Measurements from ENCODE around the gene GALNT14.
"Not testable (repeated sequence)": the region's sequence is repeated elsewhere in the genome, so short reads cannot be mapped to it uniquely, and the experiment has no call there.

GALNT14 gene

DNA sequence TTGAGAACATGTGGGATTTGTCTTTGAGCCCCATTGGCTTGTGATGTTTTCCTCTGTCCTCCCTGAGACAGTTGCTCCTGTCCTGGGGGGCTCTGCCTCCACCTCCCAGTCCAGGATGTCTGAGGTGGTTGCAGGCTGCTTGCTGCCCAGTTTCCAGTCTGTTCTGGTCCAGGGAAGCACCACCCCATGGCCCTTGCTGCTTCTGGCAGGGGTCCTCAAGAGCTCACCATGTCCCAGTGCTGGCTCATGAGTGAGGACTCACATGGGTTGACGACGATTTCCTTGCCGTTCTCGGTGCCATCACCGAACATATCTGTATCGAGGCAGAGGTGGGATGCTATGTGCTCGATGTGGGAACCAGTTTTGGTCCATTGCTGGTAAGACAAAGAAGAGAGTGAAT is 227.6 kb downstream of the GALNT14 start:
- Mint-ChIP-seq H3K9me3 (no peaks in the 10 kb centered on the region), H3K27me3 (no peaks in the 10 kb centered on the region), H3K4me3 (no peak overlapping the region), H3K4me1 (ENCODE audit: low read depth) (no peaks in the 10 kb centered on the region), H3K27ac (no peak overlapping the region), H3K36me3 (ENCODE audit: low read depth) (no peaks in the 10 kb centered on the region)
- DNase-seq = no peak

DNA sequence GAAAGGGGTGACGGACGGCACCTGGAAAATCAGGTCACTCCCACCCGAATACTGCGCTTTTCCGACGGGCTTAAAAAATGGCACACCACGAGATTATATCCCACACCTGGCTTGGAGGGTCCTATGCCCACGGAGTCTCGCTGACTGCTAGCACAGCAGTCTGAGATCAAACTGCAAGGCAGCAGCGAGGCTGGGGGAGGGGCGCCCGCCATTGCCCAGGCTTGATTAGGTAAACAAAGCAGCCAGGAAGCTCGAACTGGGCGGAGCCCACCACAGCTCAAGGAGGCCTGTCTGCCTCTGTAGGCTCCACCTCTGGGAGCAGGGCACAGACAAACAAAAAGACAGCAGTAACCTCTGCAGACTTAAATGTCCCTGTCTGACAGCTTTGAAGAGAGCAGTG is 233.8 kb downstream of the GALNT14 start:
- H3K27me3 Mint-ChIP-seq; H3K36me3 Mint-ChIP-seq (ENCODE audit: low read depth); H3K4me3 Mint-ChIP-seq; H3K4me1 Mint-ChIP-seq (ENCODE audit: low read depth); H3K27ac Mint-ChIP-seq; DNase-seq; H3K9me3 Mint-ChIP-seq: not testable (repeated sequence)

DNA sequence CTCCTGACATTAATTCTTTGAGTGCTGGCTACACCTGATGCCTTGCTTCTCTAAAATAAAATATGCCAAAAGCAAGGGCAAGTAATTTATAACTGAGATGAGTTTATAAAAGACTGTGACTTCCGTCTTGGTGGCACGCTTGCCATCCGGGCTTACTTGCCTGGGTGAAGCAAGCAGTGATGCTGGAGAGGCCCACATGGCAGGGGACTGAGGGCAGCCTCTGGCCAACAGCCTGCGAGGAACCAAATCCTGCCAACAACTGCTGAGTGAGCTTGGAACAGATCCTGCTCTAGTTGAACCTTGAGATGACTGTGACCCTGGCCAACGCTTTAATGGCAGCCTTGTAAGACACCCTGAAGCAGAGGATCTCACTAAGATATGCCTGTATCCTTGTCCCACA is 234.9 kb downstream of the GALNT14 start:
- H3K27me3 Mint-ChIP-seq = no peaks in the 10 kb centered on the region
- H3K36me3 Mint-ChIP-seq (ENCODE audit: low read depth) = no peaks in the 10 kb centered on the region

GRCh38 chr2:30900381-30900780 is 237.9 kb downstream of the GALNT14 start:
- Mint-ChIP-seq H3K9me3 (no peaks in the 10 kb centered on the region), H3K4me1 (ENCODE audit: low read depth) (no peaks in the 10 kb centered on the region), H3K36me3 (ENCODE audit: low read depth) (no peaks in the 10 kb centered on the region), H3K27ac (no peak overlapping the region), H3K27me3 (no peaks in the 10 kb centered on the region), H3K4me3 (no peak overlapping the region)
- DNase-seq = no peak

More for the DNA sequence above, 234.9 kb downstream of the GALNT14 start:
- DNase-seq = no peak
- Mint-ChIP-seq H3K27ac (no peak overlapping the region), H3K4me1 (ENCODE audit: low read depth) (no peaks in the 10 kb centered on the region), H3K9me3 (no peaks in the 10 kb centered on the region), H3K4me3 (no peak overlapping the region)

GRCh38 chr2:30899516-30900054 is 238.7 kb downstream of the GALNT14 start:
- no peaks in the 10 kb centered on the region for H3K36me3 Mint-ChIP-seq (ENCODE audit: low read depth)
- H3K4me3 Mint-ChIP-seq = no peak overlapping the region
- no peaks in the 10 kb centered on the region for H3K4me1 Mint-ChIP-seq (ENCODE audit: low read depth)
- no peaks in the 10 kb centered on the region for H3K27me3 Mint-ChIP-seq
- no peak for DNase-seq
- H3K9me3 Mint-ChIP-seq = no peaks in the 10 kb centered on the region
- no peak overlapping the region for H3K27ac Mint-ChIP-seq

DNA sequence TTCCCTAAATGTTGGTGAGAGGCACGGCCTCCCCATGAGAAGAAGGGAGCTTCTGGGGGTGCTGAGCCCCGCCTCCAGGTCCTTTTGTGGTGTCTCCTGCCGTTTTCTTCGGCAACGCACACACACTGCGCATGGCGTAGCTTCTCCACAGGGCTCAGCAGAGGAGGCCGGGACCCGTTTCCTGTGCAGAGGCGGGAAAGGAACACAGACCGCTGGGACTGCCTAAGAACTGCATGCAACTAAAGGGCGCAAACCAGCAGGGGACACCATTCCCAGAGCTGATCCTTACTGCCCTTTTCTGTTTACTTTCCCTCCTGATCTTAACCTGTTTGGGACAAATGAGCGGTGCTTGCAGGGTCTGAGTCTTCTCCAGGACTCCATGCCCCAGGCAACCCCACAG is 240.7 kb downstream of the GALNT14 start:
- Mint-ChIP-seq H3K4me3 (no peak overlapping the region), H3K27ac (no peak overlapping the region), H3K36me3 (ENCODE audit: low read depth) (no peaks in the 10 kb centered on the region), H3K4me1 (ENCODE audit: low read depth) (no peaks in the 10 kb centered on the region), H3K27me3 (no peaks in the 10 kb centered on the region), H3K9me3 (no peaks in the 10 kb centered on the region)
- DNase-seq = no peak

DNA sequence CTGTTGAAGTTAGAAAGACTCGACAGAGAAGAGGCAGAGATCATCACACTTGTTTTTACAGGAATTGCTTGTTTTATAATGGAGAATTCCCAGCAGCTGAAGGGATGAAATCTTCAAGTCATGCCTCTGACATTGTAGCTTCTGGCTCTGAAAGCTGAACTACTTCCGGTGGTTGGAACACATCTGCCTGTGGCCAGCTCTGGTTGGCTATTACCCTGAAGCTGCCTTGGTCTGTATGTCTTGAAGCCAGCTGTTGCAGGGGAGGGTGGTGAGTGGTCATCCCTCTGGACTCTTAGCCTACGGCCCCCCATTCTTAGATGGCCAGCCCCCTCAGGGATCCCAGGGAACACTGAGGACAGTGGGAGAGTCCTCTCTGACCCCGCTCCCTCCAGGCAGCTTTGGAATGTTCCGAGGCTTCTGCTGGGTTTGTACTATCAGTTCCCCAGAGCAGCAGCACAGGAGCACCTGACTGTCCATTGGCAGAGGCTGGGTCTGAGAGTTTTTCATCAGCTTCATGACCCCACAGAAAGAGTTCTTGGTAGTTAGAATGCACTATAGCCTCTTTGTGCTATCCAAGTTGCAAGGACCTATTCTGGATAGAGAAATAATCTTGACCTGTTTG is 243.6 kb downstream of the GALNT14 start:
- peaks cover 8% of the 10 kb centered on the region for H3K27me3 Mint-ChIP-seq
- no peak overlapping the region for H3K27ac Mint-ChIP-seq
- H3K4me3 Mint-ChIP-seq = no peak overlapping the region
- H3K4me1 Mint-ChIP-seq (ENCODE audit: low read depth) = no peaks in the 10 kb centered on the region
- no peaks in the 10 kb centered on the region for H3K9me3 Mint-ChIP-seq
- no peak for DNase-seq
- no peaks in the 10 kb centered on the region for H3K36me3 Mint-ChIP-seq (ENCODE audit: low read depth)

- Mint-ChIP-seq H3K27ac (no peak overlapping the region), H3K4me3 (no peak overlapping the region), H3K36me3 (ENCODE audit: low read depth) (no peaks in the 10 kb centered on the region), H3K9me3 (no peaks in the 10 kb centered on the region), H3K27me3 (peaks cover 15% of the 10 kb centered on the region), H3K4me1 (ENCODE audit: low read depth) (no peaks in the 10 kb centered on the region)
- no peak for DNase-seq
Observed at GRCh38 chr2:30888852-30889409, 249.3 kb downstream of the GALNT14 start.

- H3K36me3 Mint-ChIP-seq (ENCODE audit: low read depth) = no peaks in the 10 kb centered on the region
- no peak overlapping the region for H3K4me3 Mint-ChIP-seq
- H3K9me3 Mint-ChIP-seq = no peaks in the 10 kb centered on the region
- H3K4me1 Mint-ChIP-seq (ENCODE audit: low read depth) = no peaks in the 10 kb centered on the region
- H3K27me3 Mint-ChIP-seq = peaks cover 14% of the 10 kb centered on the region
- DNase-seq = no peak
- no peak overlapping the region for H3K27ac Mint-ChIP-seq
Observed at GRCh38 chr2:30886080-30886479, 252.2 kb downstream of the GALNT14 start.

GRCh38 chr2:30883822-30884221 is 254.4 kb downstream of the GALNT14 start:
- H3K27me3 Mint-ChIP-seq = peaks cover 14% of the 10 kb centered on the region
- H3K4me3 Mint-ChIP-seq = no peak overlapping the region
- no peaks in the 10 kb centered on the region for H3K9me3 Mint-ChIP-seq
- H3K27ac Mint-ChIP-seq = no peak overlapping the region
- H3K36me3 Mint-ChIP-seq (ENCODE audit: low read depth) = no peaks in the 10 kb centered on the region
- DNase-seq = no peak
- no peaks in the 10 kb centered on the region for H3K4me1 Mint-ChIP-seq (ENCODE audit: low read depth)

DNA sequence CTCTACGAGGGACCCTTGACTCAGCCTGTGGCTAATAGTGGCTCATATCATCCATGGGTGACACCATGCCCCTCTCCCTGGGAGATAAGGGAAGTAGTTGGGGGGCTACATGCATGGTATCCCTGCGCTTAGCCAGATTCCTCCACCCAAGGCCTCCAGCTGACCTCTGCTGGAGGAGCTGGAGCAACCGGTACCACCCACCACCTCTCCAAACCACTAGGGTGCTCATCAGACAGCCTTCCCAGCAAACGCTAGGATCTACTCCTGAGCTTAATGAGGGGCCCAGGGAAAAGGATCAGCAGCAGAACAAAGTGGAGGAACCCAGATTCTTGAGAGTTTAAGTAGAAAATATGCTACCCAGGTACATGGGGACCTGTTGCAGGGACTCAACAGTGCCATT is 255.1 kb downstream of the GALNT14 start:
- H3K4me3 Mint-ChIP-seq = no peak overlapping the region
- H3K9me3 Mint-ChIP-seq = no peaks in the 10 kb centered on the region
- no peak for DNase-seq
- H3K4me1 Mint-ChIP-seq (ENCODE audit: low read depth) = no peaks in the 10 kb centered on the region
- no peaks in the 10 kb centered on the region for H3K36me3 Mint-ChIP-seq (ENCODE audit: low read depth)
- H3K27ac Mint-ChIP-seq = no peak overlapping the region
- peaks cover 14% of the 10 kb centered on the region for H3K27me3 Mint-ChIP-seq

- no peaks in the 10 kb centered on the region for H3K36me3 Mint-ChIP-seq (ENCODE audit: low read depth)
- H3K4me3 Mint-ChIP-seq = no peak overlapping the region
- peaks cover 20% of the 10 kb centered on the region for H3K27me3 Mint-ChIP-seq
- H3K4me1 Mint-ChIP-seq (ENCODE audit: low read depth) = no peaks in the 10 kb centered on the region
- H3K27ac Mint-ChIP-seq = no peak overlapping the region
- H3K9me3 Mint-ChIP-seq = no peaks in the 10 kb centered on the region
- DNase-seq = no peak
Observed at GRCh38 chr2:30880516-30880915, 257.7 kb downstream of the GALNT14 start.

DNA sequence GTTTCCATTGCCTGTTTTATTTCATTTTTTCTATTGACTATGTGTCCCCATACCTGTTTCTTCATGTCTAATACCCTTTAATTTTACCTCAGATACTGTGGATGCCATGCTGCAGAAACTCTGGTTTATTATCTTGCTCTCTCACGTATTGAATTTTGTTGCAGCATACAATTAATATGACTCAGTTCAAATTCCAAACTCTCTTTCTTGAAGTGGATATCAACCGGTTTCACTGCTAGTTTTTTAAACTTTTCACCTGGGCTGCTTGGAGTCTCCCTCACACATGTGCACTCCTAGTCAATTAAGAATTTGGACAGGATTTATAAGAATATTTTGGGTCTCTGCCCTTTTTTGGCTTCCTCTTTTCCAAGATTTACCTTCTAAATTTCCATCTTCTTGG is 260.4 kb downstream of the GALNT14 start:
- Mint-ChIP-seq H3K9me3 (peaks cover 3% of the 10 kb centered on the region), H3K4me3 (no peak overlapping the region), H3K27me3 (peaks cover 36% of the 10 kb centered on the region), H3K36me3 (ENCODE audit: low read depth) (no peaks in the 10 kb centered on the region), H3K27ac (no peak overlapping the region), H3K4me1 (ENCODE audit: low read depth) (no peaks in the 10 kb centered on the region)
- DNase-seq = no peak

GRCh38 chr2:30872797-30873196 is 265.4 kb downstream of the GALNT14 start:
- H3K27ac Mint-ChIP-seq = no peak overlapping the region

GRCh38 chr2:30871980-30872789 is 266.1 kb downstream of the GALNT14 start:
- H3K27ac Mint-ChIP-seq = no peak overlapping the region
- H3K27me3 Mint-ChIP-seq = peaks cover 32% of the 10 kb centered on the region
- no peak for DNase-seq
- peaks cover 3% of the 10 kb centered on the region for H3K9me3 Mint-ChIP-seq
- H3K4me1 Mint-ChIP-seq (ENCODE audit: low read depth) = no peaks in the 10 kb centered on the region
- no peaks in the 10 kb centered on the region for H3K36me3 Mint-ChIP-seq (ENCODE audit: low read depth)
- H3K4me3 Mint-ChIP-seq = no peak overlapping the region

More at GRCh38 chr2:30872797-30873196, 265.4 kb downstream of the GALNT14 start:
- DNase-seq = no peak
- peaks cover 3% of the 10 kb centered on the region for H3K9me3 Mint-ChIP-seq
- no peaks in the 10 kb centered on the region for H3K4me1 Mint-ChIP-seq (ENCODE audit: low read depth)
- H3K27me3 Mint-ChIP-seq = peaks cover 29% of the 10 kb centered on the region
- H3K4me3 Mint-ChIP-seq = no peak overlapping the region
- no peaks in the 10 kb centered on the region for H3K36me3 Mint-ChIP-seq (ENCODE audit: low read depth)
